ENCODE measurements around the gene KCNIP4.
A peak's percentile ranks its signal among the peaks of the same experiment; 100 is the strongest.

Gene KCNIP4

GRCh38 chr4:21849077-21849476 is 99.5 kb downstream of the KCNIP4 start:
- DNase-seq (ENCODE audit: low read depth, low spot score): no peak

- no peak for DNase-seq (ENCODE audit: low read depth, low spot score)
These were observed 100.6 kb downstream of the KCNIP4 start for GRCh38 chr4:21848021-21848420.

- DNase-seq (ENCODE audit: low read depth, low spot score): no peak
These were observed 102.9 kb downstream of the KCNIP4 start for GRCh38 chr4:21845663-21846062.

- DNase-seq (ENCODE audit: low read depth, low spot score): no peak
These were observed 112.9 kb downstream of the KCNIP4 start for GRCh38 chr4:21835712-21836111.

GRCh38 chr4:21830272-21830671 is 118.3 kb downstream of the KCNIP4 start:
- DNase-seq (ENCODE audit: low read depth, low spot score): no peak

- DNase-seq (ENCODE audit: low read depth, low spot score): no peak
These were observed 121.0 kb downstream of the KCNIP4 start for GRCh38 chr4:21827575-21827974.

GRCh38 chr4:21826071-21826470 is 122.5 kb downstream of the KCNIP4 start:
- no peak for DNase-seq (ENCODE audit: low read depth, low spot score)

GRCh38 chr4:21819086-21819485 is 129.5 kb downstream of the KCNIP4 start:
- no peak for DNase-seq (ENCODE audit: low read depth, low spot score)

GRCh38 chr4:21815651-21816377 is 132.8 kb downstream of the KCNIP4 start:
- no peak for DNase-seq (ENCODE audit: low read depth, low spot score)

GRCh38 chr4:21811565-21811964 is 137.0 kb downstream of the KCNIP4 start:
- DNase-seq (ENCODE audit: low read depth, low spot score): no peak

GRCh38 chr4:21806991-21807390 is 141.6 kb downstream of the KCNIP4 start:
- no peak for DNase-seq (ENCODE audit: low read depth, low spot score)

- DNase-seq (ENCODE audit: low read depth, low spot score): no peak
These were observed 146.2 kb downstream of the KCNIP4 start for GRCh38 chr4:21802406-21802805.

GRCh38 chr4:21801661-21802385 is 146.7 kb downstream of the KCNIP4 start:
- DNase-seq (ENCODE audit: low read depth, low spot score): no peak

- no peak for DNase-seq (ENCODE audit: low read depth, low spot score)
These were observed 153.5 kb downstream of the KCNIP4 start for GRCh38 chr4:21795091-21795490.

GRCh38 chr4:21792736-21793135 is 155.8 kb downstream of the KCNIP4 start:
- no peak for DNase-seq (ENCODE audit: low read depth, low spot score)

GRCh38 chr4:21790438-21791029 is 158.0 kb downstream of the KCNIP4 start:
- no peak for DNase-seq (ENCODE audit: low read depth, low spot score)

- DNase-seq (ENCODE audit: low read depth, low spot score): no peak
These were observed 168.4 kb downstream of the KCNIP4 start for GRCh38 chr4:21780148-21780547.

GRCh38 chr4:21778702-21779101 is 169.9 kb downstream of the KCNIP4 start:
- no peak for DNase-seq (ENCODE audit: low read depth, low spot score)

- no peak for DNase-seq (ENCODE audit: low read depth, low spot score)
These were observed 172.9 kb downstream of the KCNIP4 start for GRCh38 chr4:21775703-21776102.

- DNase-seq (ENCODE audit: low read depth, low spot score): no peak
These were observed 179.0 kb downstream of the KCNIP4 start for GRCh38 chr4:21769404-21770147.

- DNase-seq (ENCODE audit: low read depth, low spot score): peak; percentile 5
These were observed 179.9 kb downstream of the KCNIP4 start for GRCh38 chr4:21768349-21769310.
